NCI-H2107 (cell line): ENCODE measurements around the gene UGT1A9.
"Not testable (repeated sequence)": the region's sequence is repeated elsewhere in the genome, so short reads cannot be mapped to it uniquely, and the experiment has no call there.

Experiments used
- DNase-seq: peaks from one replicate; lab custom pipeline; 2025; lab: John Stamatoyannopoulos, UW

UGT1A9 gene

DNA sequence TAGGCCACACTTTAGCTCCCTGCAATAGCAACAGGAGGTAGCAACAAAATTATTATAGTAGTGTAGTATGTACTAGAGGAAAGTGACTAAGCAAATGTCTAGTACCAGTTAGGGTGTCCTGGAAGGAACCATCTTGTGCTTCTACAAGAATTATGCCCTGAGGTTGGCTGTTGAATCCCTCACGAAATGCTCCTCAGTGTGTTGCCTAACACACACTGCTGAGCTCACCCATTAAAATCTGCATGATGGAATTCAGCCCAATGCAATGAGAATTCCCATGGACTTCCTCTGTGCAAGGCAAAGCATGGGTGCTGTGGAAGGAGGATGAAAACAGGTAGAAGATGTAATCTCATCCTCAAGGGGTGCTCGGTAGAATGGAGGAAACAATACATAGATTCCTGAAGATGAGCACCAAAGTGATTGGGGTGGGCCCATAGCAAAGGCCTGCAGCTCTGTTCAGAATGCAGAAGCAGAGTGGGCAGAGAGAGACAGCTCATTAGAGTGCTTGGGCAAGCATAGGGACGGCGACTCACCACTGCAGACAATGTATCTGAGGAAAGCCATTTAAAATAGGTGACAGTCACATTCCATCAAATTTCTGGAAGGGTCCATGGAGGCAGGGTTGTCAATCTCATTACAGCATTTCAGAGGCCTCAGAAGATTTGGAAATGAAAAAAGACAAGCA lies 8.8 kb downstream of the UGT1A9 start:
- no peak for DNase-seq

DNA sequence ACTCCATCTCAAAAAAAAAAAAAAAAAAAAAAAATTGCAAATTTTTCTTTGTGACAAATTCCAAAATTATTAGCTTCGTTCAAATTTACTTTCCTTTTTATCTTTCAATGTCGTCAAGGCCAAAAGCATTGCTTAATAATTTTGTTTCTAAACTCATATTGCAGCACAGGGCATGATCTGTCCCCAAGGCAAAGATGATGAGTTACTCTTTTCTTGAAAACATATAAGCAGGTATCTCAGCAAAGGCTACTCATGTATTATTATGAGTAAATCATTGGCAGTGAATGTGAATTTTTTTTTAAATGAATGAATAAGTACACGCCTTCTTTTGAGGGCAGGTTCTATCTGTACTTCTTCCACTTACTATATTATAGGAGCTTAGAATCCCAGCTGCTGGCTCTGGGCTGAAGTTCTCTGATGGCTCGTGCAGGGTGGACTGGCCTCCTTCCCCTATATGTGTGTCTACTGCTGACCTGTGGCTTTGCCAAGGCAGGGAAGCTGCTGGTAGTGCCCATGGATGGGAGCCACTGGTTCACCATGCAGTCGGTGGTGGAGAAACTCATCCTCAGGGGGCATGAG lies 9.9 kb downstream of the UGT1A9 start, which contains the start of gene UGT1A7:
Gene UGT1A7 (plus strand): TSS at position 381 of the 579 bp plus-strand sequence. CDS start 37 bp downstream, at position 418.
- no peak for DNase-seq

DNA sequence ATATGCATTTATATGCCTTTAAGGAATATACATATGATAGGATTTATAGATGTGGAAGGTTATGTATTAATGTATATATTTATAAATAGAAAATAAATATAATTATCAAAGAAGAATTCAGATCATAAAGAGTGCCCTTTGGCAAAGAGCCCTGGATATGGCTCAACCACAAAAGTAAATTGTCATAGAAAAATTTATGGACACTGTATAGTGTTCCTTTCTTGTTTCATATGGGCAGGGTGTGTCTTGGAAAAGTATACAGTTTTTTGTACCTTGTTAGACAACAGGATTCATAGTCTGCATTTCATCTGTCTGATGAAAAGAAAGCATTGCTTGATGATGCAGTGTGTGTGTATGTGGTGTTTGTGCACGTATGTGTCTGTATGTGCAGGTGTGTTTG lies 12.9 kb downstream of the UGT1A9 start:
- DNase-seq: no peak

DNA sequence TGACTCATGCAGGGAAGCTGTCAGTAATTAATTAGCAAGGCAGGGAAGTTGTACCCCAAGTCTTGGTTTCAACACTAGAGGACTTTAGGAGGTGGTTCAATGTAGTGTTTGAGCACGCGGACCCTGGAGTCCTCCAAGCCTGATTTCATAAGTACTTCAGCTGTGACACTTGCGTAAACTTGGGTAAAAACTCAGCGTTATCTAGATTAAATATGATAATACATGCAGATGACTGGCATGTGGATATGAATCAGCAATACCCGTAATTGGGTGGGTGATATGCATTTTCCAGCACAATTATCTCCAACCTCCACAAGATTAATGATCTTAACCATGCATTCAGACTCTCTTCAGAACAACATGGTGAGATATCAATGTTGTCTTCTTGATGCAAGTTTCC lies 15.2 kb downstream of the UGT1A9 start:
- DNase-seq: no peak

- DNase-seq: no peak
Measured at GRCh38 chr2:233688341-233688740, 16.6 kb downstream of the UGT1A9 start.

DNA sequence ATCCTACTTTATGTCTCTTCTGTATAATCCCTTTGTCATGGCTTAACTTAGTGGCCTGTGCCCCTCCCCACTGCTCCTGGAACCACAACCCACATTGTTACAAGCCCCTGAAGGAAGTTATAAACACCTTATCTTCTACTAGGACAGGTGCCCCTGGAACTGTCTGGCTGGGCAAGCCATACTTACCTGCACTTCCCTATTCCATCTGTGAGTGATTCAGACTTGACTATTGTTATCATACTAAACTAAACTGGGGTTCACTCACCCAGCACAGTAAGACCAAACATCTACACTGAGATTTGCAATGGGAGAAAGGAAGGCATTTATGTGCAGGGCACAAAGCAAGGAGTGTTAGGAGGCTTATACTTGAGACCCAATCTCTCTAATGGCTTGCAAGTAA lies 17.3 kb downstream of the UGT1A9 start:
- DNase-seq: no peak

DNA sequence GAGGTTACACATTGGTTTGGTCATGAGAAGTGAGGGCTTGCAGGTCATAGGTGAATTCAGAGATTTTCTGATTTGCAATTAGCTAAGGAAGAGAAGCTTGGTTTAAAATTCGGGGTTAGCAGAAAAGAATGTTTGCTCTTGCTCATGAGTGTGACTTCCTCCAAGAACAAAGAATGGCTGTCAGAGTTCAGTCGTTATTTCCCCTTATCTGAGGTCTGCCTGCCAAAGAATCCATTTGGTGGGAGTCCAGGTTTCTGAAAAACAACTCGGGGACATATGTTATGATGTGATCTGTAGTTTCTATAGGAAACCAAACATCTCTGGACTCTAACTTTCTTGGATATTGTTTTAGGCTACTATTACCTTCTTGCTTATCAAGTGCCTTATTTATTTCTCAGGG lies 17.8 kb downstream of the UGT1A9 start:
- no peak for DNase-seq

- no peak for DNase-seq
Measured at GRCh38 chr2:233690444-233690843, 18.7 kb downstream of the UGT1A9 start.

- DNase-seq: no peak
Measured at GRCh38 chr2:233691443-233692433, 20.0 kb downstream of the UGT1A9 start.

DNA sequence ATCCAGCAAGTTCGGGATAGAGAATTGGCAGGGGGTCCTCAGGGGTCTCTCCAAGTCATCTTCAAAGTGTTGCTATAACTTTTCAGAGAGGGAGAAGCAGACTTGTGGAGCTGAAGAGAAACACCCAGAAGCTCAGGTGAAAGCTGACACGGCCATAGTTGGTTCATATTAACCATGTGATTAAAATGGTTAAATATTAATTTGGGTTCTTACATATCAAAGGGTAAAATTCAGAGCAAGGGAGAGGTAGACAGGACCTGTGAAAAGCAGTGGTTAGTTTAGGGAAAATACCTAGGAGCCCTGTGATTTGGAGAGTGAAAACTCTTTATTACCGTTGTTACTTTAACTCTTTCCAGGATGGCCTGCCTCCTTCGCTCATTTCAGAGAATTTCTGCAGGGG lies 20.9 kb downstream of the UGT1A9 start, which contains the start of gene UGT1A6:
Gene UGT1A6 (plus strand): TSS at position 243 of the 400 bp plus-strand sequence. CDS start 115 bp downstream, at position 358.
- DNase-seq: no peak

DNA sequence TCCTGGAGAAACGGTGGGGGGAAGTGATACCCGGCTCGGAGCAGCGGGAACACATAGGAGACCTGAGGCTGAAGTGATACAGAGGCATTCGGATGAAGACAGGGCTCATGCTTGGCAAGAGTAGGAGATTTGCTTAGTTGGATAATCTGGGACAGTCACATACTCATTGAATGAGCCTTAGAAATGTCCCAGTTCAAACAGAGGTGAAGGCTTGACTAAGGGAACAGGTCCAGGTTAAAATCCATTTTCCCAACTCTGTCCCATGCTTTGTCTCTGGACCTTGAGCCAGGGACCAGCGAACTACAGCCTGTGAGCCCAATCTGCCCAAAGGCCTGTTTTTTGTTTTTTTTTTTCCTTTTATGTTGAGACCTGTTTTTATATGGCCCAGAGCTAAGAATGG lies 22.3 kb downstream of the UGT1A9 start:
- DNase-seq: no peak

DNA sequence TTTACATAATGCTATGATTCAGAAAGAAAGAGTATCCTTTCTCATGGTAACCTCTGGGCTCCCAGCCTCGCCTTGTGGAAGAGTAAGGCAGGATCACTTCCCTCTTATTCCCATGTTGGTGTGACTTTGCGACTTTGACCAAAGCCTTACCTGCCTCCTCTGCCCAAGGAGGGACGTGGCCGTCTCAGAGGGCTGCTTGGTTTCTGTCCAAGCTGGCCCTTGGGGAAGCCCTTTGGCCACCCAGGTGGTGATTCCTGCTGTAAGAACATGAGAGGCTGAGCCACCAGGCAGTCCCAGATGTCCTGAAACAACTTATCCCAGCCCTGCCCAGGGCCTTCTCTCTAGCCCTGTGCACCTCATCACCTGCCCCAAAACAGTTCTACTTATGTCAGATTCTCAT lies 27.0 kb downstream of the UGT1A9 start:
- no peak for DNase-seq

DNA sequence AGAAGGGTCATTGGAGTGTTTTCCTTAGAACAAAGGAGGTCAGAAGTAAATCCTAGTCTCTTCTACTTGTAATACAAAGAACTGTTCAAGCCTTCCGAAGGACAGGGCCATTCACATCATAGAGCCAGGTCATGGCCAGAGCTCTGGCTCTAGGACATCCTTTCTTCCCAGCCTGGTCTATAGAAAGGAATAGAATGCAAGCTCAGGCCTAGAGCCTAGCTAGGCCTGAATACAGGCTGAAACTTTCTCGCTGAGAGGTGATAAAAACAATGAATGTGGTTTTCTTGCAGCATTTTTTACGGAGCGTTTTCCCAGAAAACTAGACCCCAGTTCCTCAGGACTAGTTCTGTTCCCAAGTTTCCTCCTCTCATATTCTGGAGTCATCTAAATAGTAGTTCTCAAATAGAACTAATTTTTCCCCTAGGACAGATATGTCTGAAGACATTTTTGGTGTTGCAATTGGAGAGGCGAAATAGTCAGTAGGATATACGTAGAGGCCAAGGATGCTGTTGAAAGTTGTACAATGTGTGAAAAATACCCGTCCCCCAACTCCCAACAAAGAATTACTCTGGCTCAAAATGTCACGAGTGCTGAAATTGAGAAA lies 27.8 kb downstream of the UGT1A9 start:
- DNase-seq: no peak

DNA sequence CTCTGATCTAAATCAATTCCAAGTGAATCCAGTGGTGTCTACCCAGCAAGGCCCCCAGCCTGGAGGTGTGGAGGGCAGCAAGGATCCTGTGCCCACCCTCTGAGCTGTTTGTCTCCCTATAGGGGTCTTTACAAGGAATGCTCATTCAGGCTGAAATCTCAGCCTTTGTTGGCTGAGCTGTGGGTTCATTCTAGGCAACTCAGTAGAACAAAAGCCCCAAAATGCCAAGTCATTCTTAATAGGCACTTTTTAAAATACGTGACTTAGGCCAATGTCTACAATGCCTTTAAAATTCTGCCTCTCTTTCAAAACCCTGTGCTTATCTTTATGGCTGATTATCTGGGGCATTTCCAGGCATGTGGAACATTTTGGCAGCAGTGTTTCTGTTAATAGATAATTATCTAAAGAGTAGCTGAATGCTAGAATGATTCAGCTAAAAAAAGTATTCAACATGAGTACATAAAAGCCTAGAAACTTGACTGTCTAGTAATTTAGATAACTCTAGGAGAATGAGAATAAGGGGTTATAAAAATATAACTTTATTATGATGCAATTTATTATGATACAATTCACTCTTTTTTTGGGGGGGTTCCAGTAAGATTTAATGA lies 28.4 kb downstream of the UGT1A9 start:
- no peak for DNase-seq

DNA sequence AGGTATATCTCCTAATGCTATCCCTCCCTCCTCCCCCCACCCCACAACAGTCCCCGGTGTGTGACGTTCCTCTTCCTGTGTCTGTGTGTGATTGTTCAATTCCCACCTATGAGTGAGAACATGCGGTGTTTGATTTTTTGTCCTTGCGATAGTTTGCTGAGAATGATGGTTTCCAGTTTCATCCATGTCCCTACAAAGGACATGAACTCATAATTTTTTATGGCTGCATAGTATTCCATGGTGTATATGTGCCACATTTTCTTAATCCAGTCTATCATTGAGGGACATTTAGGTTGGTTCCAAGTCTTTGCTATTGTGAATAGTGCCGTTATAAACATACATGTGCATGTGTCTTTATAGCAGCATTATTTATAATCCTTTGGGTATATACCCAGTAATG lies 29.1 kb downstream of the UGT1A9 start:
- DNase-seq: not testable (repeated sequence)

DNA sequence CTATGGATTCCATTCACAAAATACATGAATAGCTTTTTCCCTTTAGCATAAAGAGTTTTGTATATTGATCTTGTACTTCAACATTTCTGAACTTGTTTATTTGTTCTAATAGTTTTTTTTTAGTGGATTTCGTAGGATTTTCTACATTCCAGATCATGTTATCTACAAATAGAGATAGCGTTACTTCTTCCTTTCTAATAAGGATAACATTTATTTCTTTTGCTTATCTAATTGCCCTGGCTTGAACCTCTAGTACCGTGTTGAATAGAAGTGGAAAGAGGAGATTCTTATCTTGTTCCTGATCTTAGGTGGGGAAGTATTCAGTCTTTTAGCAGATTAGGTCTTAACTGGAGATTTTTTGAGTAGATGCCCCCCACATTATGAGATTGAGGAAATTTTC lies 30.5 kb downstream of the UGT1A9 start:
- no peak for DNase-seq

- no peak for DNase-seq
Measured at GRCh38 chr2:233705911-233706506, 34.3 kb downstream of the UGT1A9 start.

DNA sequence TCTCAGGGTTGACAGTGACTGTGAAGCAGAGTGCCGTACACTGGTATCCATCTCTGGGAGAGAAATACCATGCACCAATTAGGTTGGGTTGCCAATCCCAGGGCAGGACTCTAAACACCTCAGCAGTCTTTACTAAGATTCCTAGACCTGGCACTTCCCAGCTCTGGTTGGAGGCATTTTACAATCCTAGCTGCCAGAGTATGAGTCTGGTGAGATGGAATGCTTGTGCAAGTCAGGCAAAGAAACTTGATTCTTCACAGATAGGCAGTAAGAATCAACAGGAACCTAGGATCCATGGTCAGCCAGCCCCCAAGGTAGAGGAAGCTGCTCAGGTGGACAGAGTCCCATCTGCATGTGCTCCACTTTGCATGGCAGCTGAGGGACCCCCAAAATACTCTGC lies 35.0 kb downstream of the UGT1A9 start:
- DNase-seq: no peak

DNA sequence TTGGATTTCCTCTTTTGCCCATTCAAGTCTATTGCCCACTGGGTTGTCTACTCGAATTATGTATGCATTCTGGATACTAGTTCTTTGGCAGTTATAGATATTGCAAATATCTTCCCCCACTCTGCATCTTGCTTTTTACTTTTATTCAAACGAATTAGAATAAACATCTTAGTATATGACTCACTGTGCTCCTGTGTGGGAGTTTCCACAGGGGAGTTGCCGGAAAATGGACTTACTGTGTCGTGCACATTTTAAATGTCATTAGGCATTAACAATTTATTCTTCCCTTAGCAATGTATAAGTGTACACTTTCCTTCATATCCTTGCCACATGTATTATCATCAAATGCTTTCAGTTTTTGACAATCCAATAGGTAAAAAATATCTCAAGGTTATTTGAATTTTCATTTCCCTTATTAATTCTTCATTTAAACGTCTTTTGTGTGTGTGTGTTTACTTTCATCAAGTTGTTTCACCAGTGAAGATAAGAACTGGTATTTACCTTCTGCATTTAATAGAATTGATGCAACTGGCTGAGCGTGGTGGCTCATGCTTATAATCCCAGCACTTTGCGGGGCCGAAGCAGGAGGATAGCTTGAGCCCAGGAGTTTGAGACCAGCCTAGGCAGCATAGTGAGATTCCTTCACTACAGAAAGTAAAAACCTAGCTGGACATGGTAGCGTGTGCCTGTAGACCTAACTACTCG lies 36.4 kb downstream of the UGT1A9 start:
- no peak for DNase-seq

GRCh38 chr2:233708942-233709341 lies 37.2 kb downstream of the UGT1A9 start:
- no peak for DNase-seq
